HCT116 (cell line): Measurements from ENCODE around the gene SHTN1. TPM values are rescaled to one million over a fixed set of nuclear protein-coding genes. Genes with fewer than 3 reads are reported as not detected.
A peak's percentile ranks its signal among the peaks of the same experiment; 100 is the strongest.

ENCODE experiments used
- ATAC-seq: fragments of 200-7000 bp; cut with Tn5 transposase; 2 replicates; pipeline ENCODE4 v1.9.1; 2020; ENCODE audit warnings: mild to moderate bottlenecking, moderate library complexity
- BruUV-seq: library from RNA; stranded (reverse); fragments of 400-500 nt; replicated peaks from 2 replicates; lab custom pipeline; 2021; lab: Mats Ljungman, UMichigan
- CTCF ChIA-PET: fragments of 300-600 bp; sonication (Branson Sonifier 250); formaldehyde crosslinking; loops from one replicate; lab custom pipeline; 2021; ENCODE audit warnings: antibody characterized with exemption; lab: Charles Lee
- POLR2A ChIA-PET: fragments of 300-600, 350-600 bp; sonication (Branson Sonifier 250); formaldehyde crosslinking; loops from one replicate; lab custom pipeline; 2021; ENCODE audit warnings: antibody characterized with exemption; lab: Charles Lee
- RAD21 ChIA-PET, 2 experiments: fragments of 300-600 bp; sonication (Branson Sonifier 250); formaldehyde crosslinking; loops; one replicate each; lab custom pipeline; 2023; ENCODE audit warnings: low total read pairs in 2 of 2; ENCODE audit not compliant: uncharacterized antibody in 2 of 2, unreplicated experiment in 2 of 2, low non-redundant PET in 1 of 2; lab: Charles Lee
- DNase-seq: peaks from one replicate; pipeline ENCODE4 v3.0.0-alpha.2; 2010; ENCODE audit warnings: low read depth, low spot score
- H2AFZ ChIP-seq: fragments of 200-600 bp; shearing (Covaris generic), sonication (generic); 2 replicates; pipeline ENCODE4 v1.6.1; 2017; ENCODE audit warnings: low read depth, mixed run types, mixed read lengths, antibody characterized with exemption, low read length; ENCODE audit not compliant: poor library complexity, severe bottlenecking
- H3K27ac ChIP-seq: 2 replicates; pipeline ENCODE4 v1.5.1; 2012; ENCODE audit warnings: low read depth, low read length
- H3K27me3 ChIP-seq: fragments of 200-600 bp; sonication (generic); 2 replicates; pipeline ENCODE4 v1.6.1; 2016; ENCODE audit warnings: mixed run types, low read length, mixed read lengths; ENCODE audit not compliant: insufficient read depth
- H3K36me3 ChIP-seq, 2 experiments: fragments of 200-500 bp in 1 of 2; fragments of 200-600 bp in 1 of 2; sonication (Bioruptor generic) in 1 of 2; sonication (generic) in 1 of 2; 2 replicates each; pipeline versions ENCODE4 v1.5.1 to v1.6.1; 2014 to 2016; ENCODE audit warnings: low read length in 2 of 2, inconsistent platforms in 1 of 2, mixed read lengths in 1 of 2, mixed run types in 1 of 2; ENCODE audit not compliant: insufficient read depth in 2 of 2, control insufficient read depth in 1 of 2
- H3K4me1 ChIP-seq, 2 experiments: fragments of 200-600 bp in 1 of 2; sonication (generic) in 1 of 2; 2 replicates each; pipeline versions ENCODE4 v1.5.1 to v1.6.1; 2012 to 2017; ENCODE audit warnings: low read length in 2 of 2, inconsistent platforms in 1 of 2, mild to moderate bottlenecking in 1 of 2, mixed read lengths in 1 of 2, mixed run types in 1 of 2, moderate library complexity in 1 of 2; ENCODE audit not compliant: insufficient read depth in 2 of 2, control insufficient read depth in 1 of 2
- H3K4me2 ChIP-seq: fragments of 200-600 bp; sonication (generic); 2 replicates; pipeline ENCODE4 v1.6.1; 2017; ENCODE audit warnings: mixed run types, low read length, mixed read lengths
- H3K4me3 ChIP-seq, 2 experiments: fragments of 200-600 bp in 1 of 2; sonication (generic) in 1 of 2; replicated peaks in 1 of 2; 2 replicates each; pipeline ENCODE4 v1.5.1; 2011 to 2016; ENCODE audit warnings: low read length in 2 of 2, control low read depth in 1 of 2, low read depth in 1 of 2, mild to moderate bottlenecking in 1 of 2, mixed read lengths in 1 of 2, mixed run types in 1 of 2
- H3K79me2 ChIP-seq: fragments of 200-600 bp; sonication (generic); 2 replicates; pipeline ENCODE4 v1.6.1; 2017; ENCODE audit warnings: mild to moderate bottlenecking, mixed run types, low read length, moderate library complexity, mixed read lengths; ENCODE audit not compliant: insufficient read depth
- H3K9ac ChIP-seq: fragments of 200-600 bp; sonication (generic); 2 replicates; pipeline ENCODE4 v1.6.1; 2016; ENCODE audit warnings: low read length, mixed read lengths
- H3K9me2 ChIP-seq: fragments of 200-600 bp; sonication (generic), shearing (Covaris generic); 2 replicates; pipeline ENCODE4 v1.6.1; 2017; ENCODE audit warnings: mixed run types, mild to moderate bottlenecking, moderate library complexity; ENCODE audit not compliant: insufficient read depth
- H3K9me3 ChIP-seq, 2 experiments: fragments of 200-500 bp in 1 of 2; fragments of 200-600 bp in 1 of 2; sonication (Bioruptor generic) in 1 of 2; sonication (generic) in 1 of 2; 2 replicates each; pipeline ENCODE4 v1.6.1; 2014 to 2017; ENCODE audit warnings: low read length in 2 of 2, mixed read lengths in 2 of 2, inconsistent platforms in 1 of 2, low read depth in 1 of 2, mild to moderate bottlenecking in 1 of 2, mixed run types in 1 of 2, moderate library complexity in 1 of 2; ENCODE audit not compliant: control insufficient read depth in 1 of 2, insufficient read depth in 1 of 2
- H4K20me1 ChIP-seq: fragments of 200-600 bp; sonication (generic), shearing (Covaris generic); 2 replicates; pipeline ENCODE4 v1.6.1; 2017; ENCODE audit warnings: mixed run types, mild to moderate bottlenecking, moderate library complexity; ENCODE audit not compliant: insufficient read depth
- CBX3 ChIP-seq: IDR thresholded peaks from 2 replicates; pipeline ENCODE4 v1.6.1; 2012; ENCODE audit warnings: low read depth
- ELF1 ChIP-seq: IDR thresholded peaks from 2 replicates; pipeline ENCODE4 v1.6.1; 2012; ENCODE audit warnings: low read depth, borderline replicate concordance
- EZH2phosphoT487 ChIP-seq: fragments of 200-600 bp; IDR thresholded peaks from 2 replicates; pipeline ENCODE4 v1.6.1; 2018; ENCODE audit warnings: antibody characterized with exemption, borderline replicate concordance
- FOSL1 ChIP-seq: IDR thresholded peaks from 2 replicates; pipeline ENCODE4 v1.6.1; 2012; ENCODE audit warnings: low read depth
- JUND ChIP-seq: IDR thresholded peaks from 2 replicates; pipeline ENCODE4 v1.6.1; 2012
- RAD21 ChIP-seq: IDR thresholded peaks from 2 replicates; pipeline ENCODE4 v1.6.1; 2012; ENCODE audit warnings: low read depth, mild to moderate bottlenecking
- SIN3A ChIP-seq: IDR thresholded peaks from 2 replicates; pipeline ENCODE4 v1.6.1; 2012; ENCODE audit warnings: low read depth
- SRF ChIP-seq: IDR thresholded peaks from 2 replicates; pipeline ENCODE4 v1.6.1; 2012; ENCODE audit warnings: low read depth
- ZFX ChIP-seq: fragments of 450-650 bp; IDR thresholded peaks from 2 replicates; pipeline ENCODE4 v1.6.1; 2017
- ZNF274 ChIP-seq: fragments of 200-500 bp; sonication (Bioruptor generic); IDR thresholded peaks from 2 replicates; pipeline ENCODE4 v1.6.1; 2014; ENCODE audit warnings: mild to moderate bottlenecking, low read depth, low read length, inconsistent platforms
- intact Hi-C: fragments of 100-400 bp; cut with micrococcal nuclease; formaldehyde crosslinking; loops from 2 replicates; pipeline ENCODE4 v1.10.0; 2022
- total RNA-seq: library from RNA; stranded (reverse); gene quantifications from one replicate; pipeline ENCODE4 v1.2.1, GENCODE V29; 2021; ENCODE audit not compliant: unreplicated experiment
- TF ChIP-seq, protein P1 (sequence below): IDR thresholded peaks from 2 replicates; pipeline ENCODE4 v1.6.1; 2012
- TF ChIP-seq, protein P2 (sequence below): IDR thresholded peaks from 2 replicates; pipeline ENCODE4 v1.6.1; 2011; ENCODE audit warnings: mild to moderate bottlenecking, low read length, moderate library complexity; ENCODE audit not compliant: insufficient replicate concordance; ENCODE audit errors: extremely low read depth

The SHTN1 gene
- total RNA-seq, 1 experiment from 2014 or later = 64.0 TPM

DNA sequence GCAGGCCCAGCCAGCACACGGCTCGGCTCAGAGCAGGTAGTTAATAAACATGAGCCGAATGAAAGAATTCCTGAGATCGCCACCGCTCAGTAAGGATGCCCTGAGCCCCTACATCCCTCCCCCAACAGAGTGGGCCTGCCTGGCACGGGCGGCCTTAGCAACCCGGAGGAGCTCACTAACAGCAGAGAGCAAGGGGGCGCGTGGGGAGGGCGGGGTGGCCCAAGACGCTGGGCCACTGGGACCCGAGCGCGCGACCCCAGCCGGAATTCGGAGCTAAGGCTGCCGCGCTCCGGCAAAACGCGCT, 156.1 kb downstream of the SHTN1 start:
- no TSS peak for BruUV-seq
- CTCF ChIA-PET = no interaction called here
- H3K27ac ChIP-seq = peak overlapping the region; percentile 59
- no peaks in the 10 kb centered on the region for H3K9me3 ChIP-seq
- no peaks in the 10 kb centered on the region for H3K9me2 ChIP-seq
- peaks cover 11 to 32% of the 10 kb centered on the region in 2 experiments for H3K4me1 ChIP-seq
- ATAC-seq (peak; percentile 24), DNase-seq (no peak)
- H3K36me3 ChIP-seq = no peaks in the 10 kb centered on the region
- POLR2A ChIA-PET = interaction anchor here (1.0 to 1.4 kb wide), 2 partner anchors 10 to 158 kb away, joined by 3 read pairs; no protein-coding TSS in a partner anchor
- RAD21 ChIA-PET = interaction anchor here in 1 of 2 experiments (0.8 kb wide), 1 partner anchor 52 kb away, joined by 3 read pairs; no protein-coding TSS in a partner anchor
- H2AFZ ChIP-seq = peak overlapping the region; percentile 92
- intact Hi-C loops = loop anchor here (2.0 kb wide), 1 partner anchor 226 kb away; no protein-coding TSS in a partner anchor
- H3K4me2 ChIP-seq = peak overlapping the region; percentile 87
- no peaks in the 10 kb centered on the region for H4K20me1 ChIP-seq
- H3K9ac ChIP-seq = peak overlapping the region; percentile 93
- no peaks in the 10 kb centered on the region for H3K27me3 ChIP-seq
- peak overlapping the region; percentile 84 to 88 for H3K4me3 ChIP-seq
- H3K79me2 ChIP-seq = peaks cover 13% of the 10 kb centered on the region; the same call in 1 of the 2 replicates
- TF ChIP-seq RAD21 = no peak
- TF ChIP-seq, protein P1, sequence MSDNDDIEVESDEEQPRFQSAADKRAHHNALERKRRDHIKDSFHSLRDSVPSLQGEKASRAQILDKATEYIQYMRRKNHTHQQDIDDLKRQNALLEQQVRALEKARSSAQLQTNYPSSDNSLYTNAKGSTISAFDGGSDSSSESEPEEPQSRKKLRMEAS = no peak
- TF ChIP-seq FOSL1 = no peak
- no peak for TF ChIP-seq SIN3A
- TF ChIP-seq JUND = no peak

DNA sequence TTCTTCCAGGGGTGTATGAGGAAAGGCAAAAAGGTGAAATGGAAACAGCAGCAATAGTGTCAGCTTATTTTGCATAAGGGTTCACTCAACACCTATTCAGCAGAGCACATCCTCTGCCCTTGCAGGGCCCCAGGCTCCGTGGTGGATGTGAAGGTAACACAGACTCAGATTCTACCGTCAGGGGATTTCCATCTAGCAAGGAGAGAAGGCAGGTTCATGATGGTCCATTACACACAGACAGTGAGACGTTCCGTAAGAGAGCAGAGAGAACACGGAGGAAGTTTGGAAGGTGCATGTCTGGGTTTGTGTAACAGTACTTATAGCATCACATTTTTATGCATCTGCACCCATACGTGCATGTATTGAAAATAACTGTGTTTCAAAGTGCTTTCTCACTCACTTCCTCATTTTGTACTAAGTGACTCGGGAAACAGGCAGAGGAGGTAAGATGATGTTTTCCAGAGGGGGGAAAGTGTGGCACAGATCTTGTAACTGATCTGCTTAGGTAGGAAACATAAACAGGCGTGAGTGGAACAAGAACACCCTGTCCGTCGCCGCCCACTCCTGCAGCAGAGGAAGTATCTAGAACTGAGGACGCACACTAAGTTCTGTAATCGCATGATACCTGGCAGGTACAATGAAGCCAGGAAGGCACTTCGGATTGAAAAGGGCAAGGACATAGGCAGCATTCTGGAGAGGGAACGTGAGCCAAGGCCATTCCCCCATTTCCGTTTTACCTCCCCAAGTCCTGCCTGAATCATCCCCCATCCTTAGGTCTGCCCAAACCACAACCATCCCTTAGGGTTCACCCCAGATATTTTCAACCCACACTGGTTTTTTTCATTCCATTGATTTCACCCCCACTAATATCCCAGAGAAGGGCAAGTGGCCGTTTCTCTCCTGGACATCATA, 156.7 kb downstream of the SHTN1 start:
- H2AFZ ChIP-seq = peak overlapping the region; percentile 92
- CTCF ChIA-PET = no interaction called here
- H3K4me1 ChIP-seq = peaks cover 11 to 32% of the 10 kb centered on the region in 2 experiments

More for the DNA sequence above, 156.7 kb downstream of the SHTN1 start:
- TF ChIP-seq ZNF274 (no peak), CBX3 (no peak), EZH2phosphoT487 (no peak), FOSL1 (no peak), SRF (no peak), ZFX (no peak), ELF1 (no peak)
- TF ChIP-seq, protein P2, sequence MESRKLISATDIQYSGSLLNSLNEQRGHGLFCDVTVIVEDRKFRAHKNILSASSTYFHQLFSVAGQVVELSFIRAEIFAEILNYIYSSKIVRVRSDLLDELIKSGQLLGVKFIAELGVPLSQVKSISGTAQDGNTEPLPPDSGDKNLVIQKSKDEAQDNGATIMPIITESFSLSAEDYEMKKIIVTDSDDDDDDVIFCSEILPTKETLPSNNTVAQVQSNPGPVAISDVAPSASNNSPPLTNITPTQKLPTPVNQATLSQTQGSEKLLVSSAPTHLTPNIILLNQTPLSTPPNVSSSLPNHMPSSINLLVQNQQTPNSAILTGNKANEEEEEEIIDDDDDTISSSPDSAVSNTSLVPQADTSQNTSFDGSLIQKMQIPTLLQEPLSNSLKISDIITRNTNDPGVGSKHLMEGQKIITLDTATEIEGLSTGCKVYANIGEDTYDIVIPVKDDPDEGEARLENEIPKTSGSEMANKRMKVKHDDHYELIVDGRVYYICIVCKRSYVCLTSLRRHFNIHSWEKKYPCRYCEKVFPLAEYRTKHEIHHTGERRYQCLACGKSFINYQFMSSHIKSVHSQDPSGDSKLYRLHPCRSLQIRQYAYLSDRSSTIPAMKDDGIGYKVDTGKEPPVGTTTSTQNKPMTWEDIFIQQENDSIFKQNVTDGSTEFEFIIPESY = no peak
- TF ChIP-seq, protein P1 = no peak
- ATAC-seq (no peak), DNase-seq (no peak)
- no peaks in the 10 kb centered on the region for H3K9me3 ChIP-seq
- no peaks in the 10 kb centered on the region for H4K20me1 ChIP-seq
- ChIA-PET RAD21 (interaction anchor here in 1 of 2 experiments (0.8 kb wide), 1 partner anchor 52 kb away, joined by 3 read pairs; no protein-coding TSS in a partner anchor), POLR2A (interaction anchor here (1.0 to 1.4 kb wide), 2 partner anchors 9 to 159 kb away, joined by 3 read pairs; no protein-coding TSS in a partner anchor)
- H3K36me3 ChIP-seq = no peaks in the 10 kb centered on the region
- no TSS peak for BruUV-seq
- peaks cover 13% of the 10 kb centered on the region; the same call in 1 of the 2 replicates for H3K79me2 ChIP-seq
- peak overlapping the region; percentile 93 for H3K9ac ChIP-seq
- H3K4me2 ChIP-seq = peak overlapping the region; percentile 87
- intact Hi-C loops = loop anchor here (2.0 kb wide), 1 partner anchor 227 kb away; no protein-coding TSS in a partner anchor
- H3K27ac ChIP-seq = peak overlapping the region; percentile 59
- H3K4me3 ChIP-seq = peak overlapping the region; percentile 84 to 88
- H3K27me3 ChIP-seq = no peaks in the 10 kb centered on the region
- H3K9me2 ChIP-seq = no peaks in the 10 kb centered on the region
